Kidney (tissue), 14 donors: ENCODE measurements around the gene KIAA1328. TPM values are rescaled to one million over a fixed set of nuclear protein-coding genes. Genes with fewer than 3 reads are reported as not detected.

Source experiments
- DNase-seq, 5 donors: peaks; one replicate each; pipeline ENCODE4 v3.0.0-alpha.2; 2013 to 2020
- FAIRE-seq: peaks from 2 replicates; lab custom pipeline; 2012; peaks lifted over from hg19 to GRCh38; lab: Jason Lieb, UNC
- H3K27ac ChIP-seq, 2 donors: one replicate each; pipeline ENCODE4 v1.7.0; 2013; ENCODE audit warnings: low read depth in 2 of 2, low read length in 2 of 2, inconsistent platforms in 1 of 2
- H3K27me3 ChIP-seq: one replicate; pipeline ENCODE4 v1.7.1; 2013; ENCODE audit warnings: low read length, inconsistent platforms; ENCODE audit not compliant: control insufficient read depth, insufficient read depth
- H3K36me3 ChIP-seq, 3 donors: one replicate each; pipeline versions ENCODE4 v1.7.0 to v1.7.1; 2013; ENCODE audit warnings: low read length in 3 of 3, control low read depth in 1 of 3, inconsistent platforms in 1 of 3; ENCODE audit not compliant: insufficient read depth in 3 of 3, control insufficient read depth in 2 of 3
- H3K4me1 ChIP-seq, 3 donors: one replicate each; pipeline versions ENCODE4 v1.7.0 to v1.7.1; 2013; ENCODE audit warnings: low read length in 3 of 3, inconsistent platforms in 1 of 3, low read depth in 1 of 3; ENCODE audit not compliant: control insufficient read depth in 2 of 3, insufficient read depth in 2 of 3
- H3K4me3 ChIP-seq, 3 donors: one replicate each; pipeline versions ENCODE4 v1.7.0 to v1.8.1; 2013; ENCODE audit warnings: low read length in 3 of 3, control low read depth in 1 of 3, inconsistent platforms in 1 of 3
- H3K9ac ChIP-seq, 3 donors: one replicate each; pipeline versions ENCODE4 v1.7.0 to v1.7.1; 2013; ENCODE audit warnings: low read length in 3 of 3, control low read depth in 1 of 3, inconsistent platforms in 1 of 3
- H3K9me3 ChIP-seq, 3 donors: one replicate each; pipeline versions ENCODE4 v1.7.0 to v1.7.1; 2013; ENCODE audit warnings: low read length in 3 of 3, control low read depth in 1 of 3, inconsistent platforms in 1 of 3; ENCODE audit not compliant: control insufficient read depth in 2 of 3, insufficient read depth in 1 of 3
- intact Hi-C: fragments of 100-400 bp; cut with DNase I; formaldehyde crosslinking; loops from one replicate; pipeline ENCODE4 v1.11.1; 2022
- polyA plus RNA-seq: library from polyadenylated mRNA; stranded (reverse); fragments of 350-450 nt; fragmentation: Illumina TruSeq; extraction: RNeasy Lipid Tissue Mini Kit (QIAGEN cat#74804); gene quantifications from one replicate; pipeline ENCODE4 v1.2.3, GENCODE V29; 2014; ENCODE audit warnings: low read depth, low replicate concordance; ENCODE audit not compliant: insufficient read depth
- total RNA-seq: library from RNA; stranded (reverse); fragmentation: NEBNext Ultra II Directional; extraction: Animal tissue kit (Norgen Biotek cat#: 25700); gene quantifications from one replicate; pipeline ENCODE4 v1.2.1, GENCODE V29; 2021
- TF ChIP-seq, protein P1 (sequence below): IDR thresholded peaks from 3 replicates; pipeline ENCODE4 v1.5.1; 2012; ENCODE audit warnings: mild to moderate bottlenecking, moderate library complexity, borderline replicate concordance; ENCODE audit not compliant: insufficient read depth; ENCODE audit errors: extremely low read depth
- donor health status: control.
- donor health status: control.
- donor health status: control.
- donor health status: control.
- donor health status: control.
- donor health status: DM: yes; HTN: yes; CAD: no.
- donor health status: Normal renal cell carcinoma (clear cell type).

The KIAA1328 gene
- total and polyA plus RNA-seq, 2 donors from 2014 or later = 2.7 to 11.6 TPM

DNA sequence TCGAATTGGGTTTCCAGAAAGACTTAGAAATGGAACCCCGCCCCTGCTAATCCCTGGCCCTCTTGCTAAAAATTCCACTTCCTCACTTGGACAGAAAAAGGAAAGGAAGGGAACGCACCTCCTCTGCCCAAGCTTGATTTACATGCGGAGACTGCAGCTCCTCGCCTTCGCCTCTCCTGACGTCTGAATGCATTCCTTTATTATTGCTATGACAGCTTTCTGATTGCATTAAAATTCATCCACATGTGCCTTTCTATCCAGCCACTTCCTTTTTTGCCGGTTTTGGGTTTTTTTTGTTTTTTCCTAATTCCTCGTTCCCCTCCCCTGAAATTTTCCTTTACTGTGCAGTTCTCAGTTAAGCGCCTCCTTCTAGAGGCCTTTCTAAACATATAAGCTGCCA is 448.9 kb downstream of the KIAA1328 start:
- Histone ChIP-seq H3K4me3 (no peak overlapping the region), H3K9me3 (no peaks in the 10 kb centered on the region), H3K27me3 (peaks cover 7% of the 10 kb centered on the region), H3K36me3 (no peaks in the 10 kb centered on the region), H3K27ac (no peak overlapping the region), H3K4me1 (no peaks in the 10 kb centered on the region), H3K9ac (no peak overlapping the region)
- TF ChIP-seq, protein P1, sequence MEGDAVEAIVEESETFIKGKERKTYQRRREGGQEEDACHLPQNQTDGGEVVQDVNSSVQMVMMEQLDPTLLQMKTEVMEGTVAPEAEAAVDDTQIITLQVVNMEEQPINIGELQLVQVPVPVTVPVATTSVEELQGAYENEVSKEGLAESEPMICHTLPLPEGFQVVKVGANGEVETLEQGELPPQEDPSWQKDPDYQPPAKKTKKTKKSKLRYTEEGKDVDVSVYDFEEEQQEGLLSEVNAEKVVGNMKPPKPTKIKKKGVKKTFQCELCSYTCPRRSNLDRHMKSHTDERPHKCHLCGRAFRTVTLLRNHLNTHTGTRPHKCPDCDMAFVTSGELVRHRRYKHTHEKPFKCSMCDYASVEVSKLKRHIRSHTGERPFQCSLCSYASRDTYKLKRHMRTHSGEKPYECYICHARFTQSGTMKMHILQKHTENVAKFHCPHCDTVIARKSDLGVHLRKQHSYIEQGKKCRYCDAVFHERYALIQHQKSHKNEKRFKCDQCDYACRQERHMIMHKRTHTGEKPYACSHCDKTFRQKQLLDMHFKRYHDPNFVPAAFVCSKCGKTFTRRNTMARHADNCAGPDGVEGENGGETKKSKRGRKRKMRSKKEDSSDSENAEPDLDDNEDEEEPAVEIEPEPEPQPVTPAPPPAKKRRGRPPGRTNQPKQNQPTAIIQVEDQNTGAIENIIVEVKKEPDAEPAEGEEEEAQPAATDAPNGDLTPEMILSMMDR = no peak
- no peak for FAIRE-seq
- no peak for DNase-seq
- intact Hi-C loops = no loop called here

Other genes with a start within 250 kb of the KIAA1328 start
- 63.0 TPM for gene TPGS2, start 125 bp upstream of the KIAA1328 start, total RNA-seq
- 75.0 TPM for gene TPGS2, start 125 bp upstream of the KIAA1328 start, polyA plus RNA-seq